Stimulated activated CD8-positive, alpha-beta memory T cell treated with anti-CD3 and anti-CD28 coated beads, Interleukin-15, amount 100 ng/mL, for 1 hour (primary cell): Measurements from ENCODE around the gene NFS1.
"Not testable (repeated sequence)": the region's sequence is repeated elsewhere in the genome, so short reads cannot be mapped to it uniquely, and the experiment has no call there.

Experiments used
- DNase-seq: peaks from one replicate; pipeline ENCODE4 v3.0.0-alpha.2; 2020; ENCODE audit warnings: low read depth

NFS1 gene

GRCh38 chr20:35709259-35709658 lies 10.1 kb upstream of the NFS1 start:
- DNase-seq: no peak

DNA sequence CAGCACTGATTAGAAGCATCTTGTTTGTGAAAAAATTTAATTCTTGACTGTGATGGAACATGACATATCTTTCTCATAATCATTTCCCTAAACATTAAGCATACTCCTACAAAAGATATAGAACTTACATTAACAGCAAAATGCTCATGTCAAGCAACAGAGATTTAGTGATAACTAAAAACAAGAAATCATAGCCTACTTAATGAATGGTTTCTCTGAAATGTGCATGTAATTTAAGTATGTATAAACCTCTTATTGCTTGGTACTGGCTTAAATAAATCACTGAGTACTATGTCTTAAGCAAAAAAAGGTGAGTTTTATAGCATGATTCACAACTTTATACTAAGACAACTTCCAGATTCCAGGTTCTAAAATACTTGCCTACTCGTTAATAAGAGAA lies 9.3 kb upstream of the NFS1 start:
- DNase-seq: no peak

GRCh38 chr20:35706591-35707529 lies 7.7 kb upstream of the NFS1 start:
- DNase-seq: not testable (repeated sequence)

GRCh38 chr20:35705894-35706293 lies 6.7 kb upstream of the NFS1 start:
- not testable (repeated sequence) for DNase-seq

- DNase-seq: no peak
Measured at GRCh38 chr20:35704514-35705261, 5.5 kb upstream of the NFS1 start.

DNA sequence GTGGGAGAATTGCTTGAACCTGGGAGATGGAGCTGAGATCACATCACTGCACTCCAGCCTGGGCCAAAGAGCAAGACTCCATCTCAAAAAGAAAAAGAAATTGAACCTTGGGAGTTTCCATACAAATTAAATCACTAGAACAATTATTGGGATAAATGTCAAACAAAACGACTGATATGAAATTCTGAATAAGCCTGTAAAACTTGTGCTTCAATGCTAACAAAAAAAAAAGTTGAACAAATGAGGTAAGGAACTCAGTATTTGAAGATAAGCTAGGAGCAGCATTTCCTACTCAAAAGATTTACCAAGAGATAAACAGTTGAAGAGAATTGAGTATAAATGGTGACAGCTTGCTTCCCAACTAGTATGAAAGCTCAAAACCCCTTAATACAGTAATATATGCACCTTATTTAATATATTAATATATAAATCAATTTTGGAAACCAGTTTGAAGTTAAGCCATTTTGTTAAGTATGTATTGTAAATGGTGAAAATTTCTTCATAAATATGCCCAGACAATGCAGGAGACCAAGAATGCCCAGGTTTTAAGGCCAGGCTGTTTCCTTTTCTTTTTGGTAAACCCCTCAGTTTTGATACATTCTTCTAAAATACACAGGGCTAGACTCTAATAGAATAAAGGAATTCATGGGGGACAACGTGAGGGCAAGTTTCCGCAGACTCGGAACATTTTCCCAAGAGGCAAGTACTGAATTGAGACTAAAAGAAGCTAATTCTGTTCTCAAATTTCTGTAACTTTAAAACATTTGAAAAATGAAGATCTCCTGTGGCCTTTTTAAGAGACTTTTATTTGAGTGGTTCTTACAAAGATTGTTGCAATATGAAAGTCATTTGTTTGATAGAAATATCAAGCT lies 3.9 kb upstream of the NFS1 start:
- no peak for DNase-seq

- no peak for DNase-seq
Measured at GRCh38 chr20:35702051-35702823, 3.1 kb upstream of the NFS1 start.

DNA sequence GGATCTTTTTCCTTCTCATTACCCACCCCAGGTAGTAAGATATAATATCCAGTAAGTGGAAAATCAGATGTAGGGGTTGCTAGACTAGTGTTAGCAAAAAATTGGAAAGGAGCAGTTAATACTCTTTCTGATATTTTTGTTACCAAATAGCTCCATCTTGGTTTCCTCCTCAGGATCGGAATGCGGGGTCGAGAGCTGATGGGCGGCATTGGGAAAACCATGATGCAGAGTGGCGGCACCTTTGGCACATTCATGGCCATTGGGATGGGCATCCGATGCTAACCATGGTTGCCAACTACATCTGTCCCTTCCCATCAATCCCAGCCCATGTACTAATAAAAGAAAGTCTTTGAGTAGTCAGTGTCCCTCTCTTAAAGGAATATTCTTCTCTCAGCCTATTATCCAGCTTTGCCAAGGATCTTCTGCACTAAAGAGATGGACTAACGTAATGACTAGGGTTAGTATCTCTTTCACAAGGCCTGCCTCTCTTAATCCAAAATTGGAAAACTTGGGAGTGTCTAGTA lies 1.5 kb upstream of the NFS1 start:
- DNase-seq: no peak

DNA sequence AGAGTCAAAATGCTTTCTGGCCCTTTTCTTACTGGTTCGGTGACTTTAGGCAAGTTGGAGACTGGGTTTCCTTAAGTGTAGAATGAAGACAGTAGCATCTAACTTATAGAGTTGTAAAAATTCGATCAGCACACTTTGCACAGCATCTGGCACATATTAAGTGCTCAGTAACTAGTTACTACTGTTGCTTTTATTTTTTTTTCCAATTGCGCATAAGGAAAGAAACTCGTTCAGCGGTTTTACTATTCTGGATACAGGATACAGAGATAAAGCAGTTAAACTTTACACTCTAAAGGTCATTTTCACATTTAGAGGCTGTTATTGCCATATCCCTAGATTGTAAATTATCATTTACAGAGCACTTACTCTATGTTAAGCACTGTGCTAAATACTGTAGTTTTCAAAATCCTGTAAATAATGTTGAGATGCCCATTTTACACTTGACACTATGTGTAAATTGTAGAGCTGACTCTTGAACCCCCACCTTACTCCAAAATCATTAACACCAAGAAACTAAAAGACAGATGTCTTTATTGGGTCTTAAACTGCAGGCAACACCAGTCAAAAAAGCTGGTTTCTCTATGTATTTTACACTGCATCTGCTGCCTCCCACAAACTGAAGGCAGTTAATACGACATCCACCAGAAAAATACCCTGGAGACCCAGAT lies 939 bp upstream of the NFS1 start:
- DNase-seq: no peak

- DNase-seq: no peak
Measured at GRCh38 chr20:35698298-35699126, 640 bp downstream of the NFS1 start.

DNA sequence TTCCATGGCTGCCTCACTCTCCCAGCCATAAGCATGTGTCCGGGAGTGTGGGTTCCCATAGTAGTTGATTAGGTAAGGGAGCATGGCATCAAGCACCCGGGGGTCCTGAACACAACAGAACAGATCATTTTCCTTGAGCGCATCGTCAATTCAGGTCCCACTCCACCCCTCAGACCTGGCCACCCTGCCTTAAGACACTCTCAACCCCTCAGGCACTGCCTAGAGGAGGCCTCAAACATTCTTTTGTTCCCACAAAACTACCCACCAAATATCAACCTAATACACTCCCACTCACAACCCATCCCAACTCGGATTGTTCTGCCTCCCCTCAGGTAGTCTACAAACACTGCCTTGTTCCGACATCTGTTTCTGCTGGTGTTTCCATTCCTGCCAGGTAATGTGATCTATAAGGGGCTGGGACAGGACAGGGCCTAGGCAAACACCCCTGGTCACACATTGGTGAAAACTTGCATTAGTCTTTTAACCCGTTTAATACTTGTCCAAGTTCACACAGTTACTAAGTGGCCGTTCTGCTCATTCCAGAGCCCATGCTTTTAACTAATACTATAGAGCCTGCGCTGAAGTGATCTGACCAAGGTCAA lies 1.4 kb downstream of the NFS1 start:
- DNase-seq: no peak

- DNase-seq: no peak
Measured at GRCh38 chr20:35695978-35696377, 3.2 kb downstream of the NFS1 start.

GRCh38 chr20:35695245-35695749 lies 3.9 kb downstream of the NFS1 start:
- no peak for DNase-seq

DNA sequence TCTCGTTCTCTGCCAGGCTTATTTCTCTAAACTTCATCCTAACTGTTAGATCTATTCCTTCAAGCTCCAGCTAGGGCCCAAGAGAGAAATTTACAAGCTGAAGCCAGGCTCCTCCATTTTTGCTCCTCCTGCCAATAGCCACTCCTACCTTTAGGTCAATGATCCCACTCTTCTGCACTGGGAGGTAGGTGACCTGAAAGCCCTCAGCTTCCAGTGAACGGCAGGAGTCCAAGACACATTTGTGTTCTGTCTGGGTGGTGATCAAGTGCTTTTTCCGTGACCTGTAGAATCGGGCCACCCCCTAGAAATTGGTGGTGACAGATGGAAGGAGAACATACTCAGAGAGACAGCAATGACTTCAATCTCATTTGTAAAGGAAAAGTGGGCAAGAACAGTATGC lies 8.9 kb downstream of the NFS1 start:
- DNase-seq: no peak

DNA sequence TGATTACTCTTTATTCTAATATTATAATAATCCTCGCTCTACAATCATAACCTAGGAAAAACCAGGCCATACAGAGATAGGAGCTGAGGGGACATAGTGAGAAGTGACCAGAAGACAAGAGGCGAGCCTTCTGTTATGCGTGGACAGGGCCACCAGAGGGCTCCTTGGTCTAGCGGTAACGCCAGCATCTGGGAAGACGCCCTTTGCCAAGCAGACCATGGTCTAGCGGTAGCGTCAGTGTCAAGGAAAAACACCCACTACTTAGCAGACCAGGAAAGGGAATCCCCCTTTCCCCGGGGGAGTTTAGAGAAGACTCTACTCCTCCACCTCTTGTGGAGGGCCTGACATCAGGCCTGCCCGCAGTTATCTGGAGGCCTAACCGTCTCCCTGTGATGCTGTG lies 12.3 kb downstream of the NFS1 start:
- DNase-seq: not testable (repeated sequence)

DNA sequence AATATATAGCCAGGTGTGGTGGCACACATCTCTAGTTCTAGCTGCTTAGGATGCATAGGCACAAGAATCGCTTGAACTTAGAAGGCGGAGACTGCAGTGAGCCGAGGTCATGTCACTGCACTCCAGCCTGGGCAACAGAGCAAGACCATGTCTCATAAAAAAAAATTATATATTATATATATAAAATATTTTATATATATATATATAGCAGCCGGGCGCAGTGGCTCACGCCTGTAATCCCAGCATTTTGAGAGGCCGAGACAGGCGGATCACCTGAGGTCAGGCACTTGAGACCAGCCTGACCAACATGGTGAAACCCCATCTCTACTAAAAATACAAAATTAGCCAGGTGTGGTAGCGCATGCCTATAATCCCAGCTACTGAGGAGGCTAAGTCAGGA lies 13.8 kb downstream of the NFS1 start:
- not testable (repeated sequence) for DNase-seq

GRCh38 chr20:35681960-35682359 lies 17.2 kb downstream of the NFS1 start:
- DNase-seq: no peak

DNA sequence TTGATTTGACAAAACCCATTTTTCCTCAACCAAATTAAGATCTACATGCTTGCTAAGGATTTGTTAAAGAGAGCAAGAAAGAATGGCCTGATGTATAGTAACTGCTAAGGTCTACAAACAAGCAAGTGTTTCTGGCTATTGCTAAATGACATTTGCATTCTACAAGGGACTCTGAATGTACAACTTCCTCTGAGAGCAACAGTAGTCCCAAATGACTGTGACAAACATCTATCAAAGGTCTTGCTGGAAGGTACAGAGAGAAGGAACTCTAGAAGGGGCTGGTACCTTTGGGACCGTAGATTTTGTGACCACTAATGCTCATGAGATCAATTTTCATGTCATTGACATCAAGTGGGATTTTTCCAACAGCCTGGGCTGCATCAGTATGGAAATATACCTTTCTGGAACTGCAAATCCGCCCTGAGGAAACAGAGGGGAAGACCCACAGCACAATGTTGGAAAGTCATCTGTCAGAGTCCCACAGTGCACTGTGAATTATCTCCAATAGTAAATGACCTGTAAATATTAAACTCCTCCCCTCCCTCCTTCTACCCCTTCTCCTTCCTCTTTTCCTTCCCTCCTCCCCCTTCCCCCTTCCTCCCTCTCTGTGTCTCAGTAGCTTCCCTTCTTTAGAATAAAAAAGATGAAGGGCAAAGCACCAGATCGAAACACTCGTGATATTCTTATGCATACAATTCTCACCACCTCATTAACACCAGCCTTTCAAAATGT lies 18.5 kb downstream of the NFS1 start:
- DNase-seq: no peak
